GM21619 (cell line): Measurements from ENCODE around the gene ARL10.

Source experiments
- ATAC-seq: cut with Tn5 transposase; IDR thresholded peaks from one replicate; pipeline ENCODE4 v1.9.1; 2021; ENCODE audit not compliant: unreplicated experiment

The ARL10 gene, protein sequence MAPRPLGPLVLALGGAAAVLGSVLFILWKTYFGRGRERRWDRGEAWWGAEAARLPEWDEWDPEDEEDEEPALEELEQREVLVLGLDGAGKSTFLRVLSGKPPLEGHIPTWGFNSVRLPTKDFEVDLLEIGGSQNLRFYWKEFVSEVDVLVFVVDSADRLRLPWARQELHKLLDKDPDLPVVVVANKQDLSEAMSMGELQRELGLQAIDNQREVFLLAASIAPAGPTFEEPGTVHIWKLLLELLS

DNA sequence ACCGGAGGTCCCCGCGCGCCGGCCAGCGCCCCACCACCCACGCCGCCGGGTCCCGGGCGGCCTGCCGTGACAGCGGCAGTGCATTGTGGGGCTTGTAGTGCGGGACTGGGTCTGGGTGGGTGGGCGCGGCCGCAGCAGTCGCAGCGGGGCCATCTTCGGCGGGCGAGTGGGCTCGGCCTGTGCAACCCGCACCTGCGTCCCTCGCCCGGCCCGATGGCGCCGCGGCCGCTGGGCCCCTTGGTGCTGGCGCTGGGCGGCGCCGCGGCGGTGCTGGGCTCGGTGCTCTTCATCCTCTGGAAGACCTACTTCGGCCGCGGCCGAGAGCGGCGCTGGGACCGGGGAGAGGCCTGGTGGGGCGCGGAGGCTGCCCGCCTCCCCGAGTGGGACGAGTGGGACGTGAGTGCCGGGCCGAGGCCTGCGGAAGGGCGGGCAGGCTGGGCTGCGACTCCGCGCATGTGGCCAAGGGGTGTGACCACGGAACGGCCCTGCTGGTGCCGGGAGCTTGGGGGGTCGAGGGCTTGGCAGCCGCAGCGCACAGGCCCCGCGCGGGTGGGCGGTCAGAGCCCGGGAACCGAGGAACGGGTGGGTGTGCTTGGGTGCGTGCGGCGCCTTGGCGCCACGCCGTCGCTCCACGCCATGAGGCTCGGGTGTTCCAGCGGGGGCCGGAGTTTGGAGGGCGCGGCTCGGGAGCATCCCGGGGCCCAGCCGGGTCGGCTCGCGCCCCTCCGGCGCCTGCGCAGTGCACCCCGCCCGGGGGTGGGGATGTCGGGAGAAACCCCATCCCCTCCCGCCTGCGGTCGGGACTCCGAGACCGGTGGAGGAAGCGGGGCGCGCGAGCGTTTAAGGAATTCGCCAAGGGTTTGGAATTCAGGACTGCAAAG, at the start of gene ARL10:
ARL10 (plus strand) TSS at position 137 of the 881 bp plus-strand sequence; CDS start at position 214, 77 bp downstream.
- ATAC-seq: peak; percentile 32

DNA sequence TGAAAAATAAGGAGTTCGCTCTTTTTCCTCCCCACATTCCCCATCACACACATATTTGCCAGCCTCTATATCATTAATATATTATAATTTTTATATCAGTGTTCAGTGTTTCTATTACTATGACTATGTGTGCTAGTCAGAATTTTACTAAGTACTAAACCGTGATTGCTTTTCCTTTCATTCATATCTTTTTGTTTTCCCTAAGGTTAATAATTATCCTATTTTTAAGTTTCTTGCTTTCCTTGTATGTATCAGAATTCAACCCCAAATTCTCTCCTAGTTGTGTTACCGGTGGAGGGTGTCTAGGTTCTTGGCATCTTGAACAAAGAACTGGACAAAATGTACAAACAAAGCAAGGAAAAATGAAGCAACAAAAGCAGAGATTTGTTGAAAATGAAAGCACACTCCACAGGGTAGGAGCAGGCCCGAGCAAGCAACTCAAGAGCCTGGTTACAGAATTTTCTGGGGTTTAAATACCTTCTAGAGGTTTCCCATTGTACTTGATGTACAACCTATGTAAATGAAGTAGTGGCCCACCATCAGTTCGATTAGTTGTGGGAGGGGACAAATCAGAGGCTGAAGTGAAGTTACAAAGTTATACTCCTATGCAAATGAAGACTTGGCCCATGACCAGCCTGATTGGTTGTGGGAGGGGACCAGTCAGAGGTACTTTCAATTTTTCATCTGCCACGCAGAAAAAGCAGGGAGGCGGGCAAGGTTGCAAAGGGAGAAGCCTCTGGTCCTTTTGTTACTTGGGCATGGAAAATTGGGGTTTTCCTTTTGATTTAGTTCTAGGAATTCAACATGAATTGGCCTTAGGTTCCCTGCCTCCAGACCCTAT, 47.5 kb upstream of the ARL10 start:
- ATAC-seq: no peak

DNA sequence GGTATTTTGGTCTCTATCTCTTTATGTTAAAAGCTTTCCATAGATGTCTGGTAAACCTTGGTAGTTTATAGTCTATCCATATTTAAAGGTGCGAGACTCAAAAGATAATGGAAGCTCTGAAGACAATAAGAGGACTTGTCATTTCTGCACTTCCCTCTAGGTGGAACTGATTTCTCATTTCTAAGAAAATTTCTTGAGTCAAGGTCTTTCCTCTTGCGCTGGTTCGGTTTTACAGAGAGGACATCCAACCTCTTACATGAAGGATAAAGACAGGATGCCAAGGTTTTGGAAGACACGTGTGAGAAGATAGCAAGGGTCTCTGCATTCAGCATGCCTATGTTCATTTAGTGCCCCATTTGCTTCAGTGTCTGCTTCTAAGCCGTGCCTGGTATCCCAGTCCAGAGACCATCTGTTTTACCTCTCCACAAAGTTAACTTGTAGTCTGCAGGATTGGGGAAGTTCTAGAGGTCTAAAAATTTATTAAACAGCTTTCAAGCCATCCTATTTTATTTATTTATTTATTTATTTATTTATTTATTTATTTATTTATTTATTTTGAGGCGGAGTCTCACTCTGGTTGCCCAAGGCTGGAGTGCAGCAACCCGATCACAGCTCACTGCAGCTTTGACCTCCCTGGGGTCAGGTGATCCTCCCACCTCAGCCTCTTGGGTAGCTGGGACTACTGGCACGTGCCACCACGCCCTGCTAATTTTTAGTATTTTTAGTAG, 45.3 kb upstream of the ARL10 start:
- no peak for ATAC-seq

DNA sequence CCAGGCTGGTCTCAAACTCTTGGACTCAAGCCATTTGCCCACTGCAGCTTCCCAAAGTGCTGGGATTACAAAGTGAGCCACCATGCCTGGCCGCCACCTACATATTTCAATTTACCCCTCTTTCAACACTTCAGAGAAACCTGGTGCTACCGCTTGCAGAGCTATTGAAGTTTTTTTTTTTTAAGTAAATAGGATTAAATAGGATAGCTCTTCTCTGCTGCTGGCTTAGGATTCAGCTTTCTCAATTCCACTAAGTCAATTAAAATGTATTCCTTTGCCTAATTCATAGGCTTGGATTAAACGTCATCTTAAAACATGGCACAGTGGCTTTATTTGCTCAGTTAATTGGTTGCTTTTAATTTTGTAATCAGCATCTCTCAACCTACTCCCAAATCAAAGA, 44.7 kb upstream of the ARL10 start:
- no peak for ATAC-seq

DNA sequence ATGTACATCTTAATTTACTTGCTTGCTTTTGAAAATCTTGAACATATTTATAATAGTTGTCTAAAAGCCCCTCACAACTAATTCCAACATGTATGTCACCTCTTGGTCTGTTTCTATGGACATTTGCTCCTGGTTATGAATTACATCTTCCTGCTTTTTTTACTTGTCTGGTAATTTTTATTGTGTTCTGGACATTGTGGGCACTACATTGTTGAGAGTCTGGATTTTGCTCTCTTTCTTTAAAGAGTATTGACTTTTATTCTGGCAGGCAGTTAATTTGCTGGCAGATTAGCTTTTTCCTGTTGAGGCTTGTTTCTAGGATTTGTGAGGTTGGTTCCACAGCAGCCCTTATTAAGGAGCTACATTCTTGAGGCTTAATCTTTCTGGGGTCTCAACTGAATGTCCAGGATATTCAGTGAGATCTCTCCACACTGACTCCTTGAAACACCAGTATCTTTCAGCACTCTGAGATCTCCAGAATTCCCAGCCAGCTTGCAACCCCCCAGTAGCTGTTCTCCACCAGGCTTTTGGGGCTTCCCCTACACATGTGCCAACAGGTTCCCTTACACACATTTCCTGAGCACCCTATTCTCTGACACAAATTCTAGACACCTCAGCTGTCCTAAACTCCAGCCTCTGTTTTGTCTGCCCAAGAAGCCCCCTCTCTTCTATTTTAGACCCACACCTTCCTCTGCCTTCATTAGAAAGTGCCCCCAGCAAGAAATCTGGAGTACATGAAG, 31.1 kb upstream of the ARL10 start:
- no peak for ATAC-seq

DNA sequence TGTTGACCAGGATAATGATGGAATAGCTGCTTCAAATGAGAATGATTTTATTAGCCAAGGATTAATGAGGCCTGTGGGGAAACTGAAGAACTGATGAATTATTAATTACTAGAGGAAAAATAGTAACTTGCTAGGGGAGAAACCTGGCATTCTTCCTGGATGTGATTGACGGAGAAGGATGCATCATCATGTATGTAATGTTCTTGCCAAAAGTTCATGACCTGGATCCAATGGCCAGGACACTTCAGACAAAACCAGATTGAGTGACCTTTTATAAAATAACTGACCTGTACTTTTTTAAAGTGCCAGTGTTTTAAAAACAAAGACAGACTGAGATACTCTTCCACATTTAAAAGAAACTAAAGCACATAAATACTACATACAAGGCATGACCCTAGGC, 27.4 kb upstream of the ARL10 start:
- no peak for ATAC-seq

DNA sequence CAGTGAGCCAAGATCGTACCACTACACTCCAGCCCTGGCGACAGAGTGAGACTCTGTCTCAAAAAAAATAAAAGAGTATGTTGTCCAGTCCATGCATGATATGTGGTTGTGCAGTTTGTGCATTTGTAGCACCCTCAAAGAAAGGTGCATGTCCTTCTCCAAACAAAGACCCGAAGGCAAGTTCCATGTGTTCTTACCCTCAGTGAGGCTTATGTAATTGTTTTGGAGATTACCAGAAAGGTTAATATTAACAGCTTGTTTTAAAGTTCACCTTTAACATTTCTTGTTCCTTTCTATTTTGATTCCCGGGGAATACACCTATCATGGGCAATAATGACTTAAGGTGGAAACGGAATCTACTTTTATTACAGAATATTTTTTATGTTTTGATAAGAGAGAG, 26.0 kb upstream of the ARL10 start:
- no peak for ATAC-seq

DNA sequence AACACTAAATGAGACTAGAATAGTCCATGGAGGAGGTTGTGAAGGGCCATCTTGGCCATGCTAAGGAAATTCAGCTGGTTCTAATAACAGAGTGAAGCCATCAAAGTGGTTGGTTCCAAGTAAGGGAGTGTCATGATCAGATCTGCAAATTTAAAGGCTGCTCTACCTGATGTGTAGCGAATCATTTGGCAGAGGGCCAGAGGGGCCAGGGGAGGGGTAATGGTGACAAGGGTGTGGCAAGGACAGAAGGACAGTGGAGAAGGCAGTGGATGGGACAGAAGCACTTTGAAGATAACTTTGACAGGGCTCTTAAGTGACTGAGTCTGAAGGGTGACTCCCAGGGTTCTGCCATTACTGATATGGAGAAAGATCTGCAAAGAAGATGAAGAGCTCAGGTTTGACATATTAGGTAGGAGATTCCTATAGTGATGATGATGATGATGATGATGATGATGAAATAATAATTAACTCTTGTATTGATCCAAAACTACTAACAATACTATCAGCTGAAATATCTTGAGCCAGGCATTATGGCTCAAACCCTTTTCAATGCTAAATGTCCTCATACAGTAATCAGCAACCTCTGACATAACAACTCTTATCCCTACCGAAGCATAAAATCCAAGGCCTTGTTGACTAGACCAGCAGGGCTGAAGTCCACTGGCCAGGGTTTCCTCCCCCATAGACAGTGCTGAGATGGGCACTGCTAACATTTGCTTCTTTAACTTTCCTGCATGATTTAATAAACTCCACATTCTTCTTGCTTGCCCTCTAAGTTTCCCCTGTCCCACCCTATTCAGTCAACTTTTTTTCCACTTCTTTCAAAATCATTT, 23.7 kb upstream of the ARL10 start:
- ATAC-seq: no peak

DNA sequence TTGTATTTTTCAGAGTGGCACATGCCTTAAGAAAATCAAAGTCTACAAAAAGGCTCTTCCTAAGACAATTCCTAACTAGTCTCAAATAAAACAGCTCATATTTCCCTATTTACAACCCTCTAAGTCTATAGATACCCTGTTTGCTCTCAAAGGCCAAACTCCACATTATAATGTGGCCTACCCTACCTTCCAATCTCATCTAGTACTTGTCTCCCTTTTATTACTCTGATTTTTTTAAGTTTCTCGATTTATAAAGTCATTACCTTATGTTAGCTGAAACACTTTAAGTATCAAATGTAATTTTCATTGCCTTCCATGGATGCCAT, 23.2 kb upstream of the ARL10 start:
- no peak for ATAC-seq

DNA sequence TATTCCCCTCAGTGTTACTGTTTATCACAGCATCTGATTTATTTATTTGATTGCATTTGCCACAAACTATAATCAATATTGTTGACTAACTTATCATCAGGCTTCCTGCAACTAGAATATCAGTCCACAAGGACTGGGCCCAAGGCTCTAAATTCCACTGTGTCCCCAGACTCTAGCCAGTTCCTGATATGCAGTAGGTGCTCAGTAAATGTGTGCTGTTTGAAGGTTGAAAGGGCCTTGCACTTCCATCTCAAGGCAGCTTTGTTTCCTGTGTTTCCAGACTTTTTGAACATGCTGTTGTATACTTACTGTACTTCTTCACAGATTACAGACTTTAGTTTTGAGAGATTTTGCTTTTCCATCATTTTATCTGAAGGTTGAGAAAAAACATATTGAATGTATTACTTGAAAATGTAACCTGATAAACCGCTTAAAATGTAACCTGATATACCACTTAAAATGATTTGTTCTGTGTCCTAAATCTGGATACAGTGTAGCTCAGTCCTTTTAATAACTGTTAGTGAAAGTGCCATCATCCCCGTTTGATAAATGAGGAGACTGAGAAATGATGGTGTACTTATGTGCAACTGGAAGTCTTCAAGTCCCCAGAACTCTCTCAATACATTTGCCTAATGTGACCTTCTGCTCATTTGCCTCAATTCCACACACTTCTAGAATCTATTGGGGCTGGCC, 22.4 kb upstream of the ARL10 start:
- ATAC-seq: no peak

DNA sequence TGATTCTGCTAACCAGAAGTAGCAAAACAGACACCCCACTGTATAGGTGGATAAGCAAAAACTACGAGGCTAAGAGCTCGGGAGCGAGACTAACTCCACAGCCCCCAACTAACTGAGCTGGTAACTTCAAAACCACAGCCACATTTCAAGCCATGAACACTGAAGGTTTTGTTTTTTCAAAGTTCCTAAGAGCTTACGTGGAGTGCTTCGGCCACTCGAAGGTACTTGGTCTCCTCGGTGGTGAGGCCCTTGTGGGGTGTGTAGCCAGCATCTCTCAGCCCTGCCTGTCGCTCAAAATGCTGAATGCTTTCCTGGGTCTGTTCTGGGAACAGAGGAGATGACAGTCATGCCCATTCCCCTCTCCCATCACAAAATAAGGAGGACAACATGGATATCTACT, 14.9 kb upstream of the ARL10 start:
- ATAC-seq: no peak

DNA sequence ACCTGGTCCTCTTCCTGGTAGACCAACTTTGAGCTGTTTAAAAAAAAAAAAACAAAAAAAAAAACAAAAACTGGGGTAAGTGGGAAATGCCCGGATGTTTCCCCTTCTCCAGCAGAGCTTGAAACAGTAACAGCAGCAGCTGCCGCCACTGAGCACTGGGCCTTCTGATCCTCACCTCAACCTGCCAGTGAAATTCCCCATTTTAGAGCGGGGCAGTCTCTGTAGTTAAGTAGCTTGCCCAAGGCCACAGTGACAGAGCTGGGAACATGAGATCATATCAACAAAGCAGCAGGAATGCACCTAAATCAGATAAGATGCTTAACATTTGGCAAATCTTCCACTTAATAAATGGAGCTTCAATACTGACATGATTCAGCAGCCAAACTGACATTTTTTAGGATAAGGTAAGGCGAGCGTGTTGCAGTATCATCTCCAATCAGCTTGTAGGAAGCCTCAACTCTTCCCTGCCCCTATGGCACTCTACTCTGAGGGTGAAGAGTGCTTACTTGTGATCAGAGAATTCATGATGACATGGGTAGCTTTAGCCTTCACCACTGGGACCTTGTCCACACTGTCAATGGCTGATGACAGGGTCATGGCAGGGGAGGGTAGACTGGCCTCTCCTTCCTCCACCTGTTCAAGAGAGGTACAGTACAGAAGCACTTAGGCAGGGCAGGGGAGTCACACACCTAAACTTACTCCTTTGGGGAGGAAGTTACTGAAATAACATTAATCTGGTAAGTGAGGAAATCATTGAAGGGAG, 13.0 kb upstream of the ARL10 start:
- no peak for ATAC-seq

DNA sequence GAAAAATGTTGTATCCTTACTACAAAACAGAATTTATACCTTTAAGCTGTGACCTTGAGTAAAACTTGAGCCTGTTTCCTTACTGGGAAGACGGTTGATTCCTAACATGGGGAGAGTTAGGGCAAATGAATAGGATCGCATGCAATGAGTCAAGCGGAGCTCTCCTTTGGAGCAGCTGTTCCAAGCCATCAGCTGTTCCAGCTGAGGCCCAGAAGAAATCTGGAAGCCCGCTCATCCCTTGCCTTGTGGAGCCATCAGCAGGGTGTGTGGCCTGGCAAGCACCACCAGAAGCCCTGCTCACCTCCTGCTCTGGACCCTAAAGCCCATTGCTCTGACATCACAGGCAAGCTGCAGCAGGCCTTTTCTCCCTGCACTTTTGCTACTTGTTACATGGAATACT, 11.8 kb upstream of the ARL10 start:
- no peak for ATAC-seq

DNA sequence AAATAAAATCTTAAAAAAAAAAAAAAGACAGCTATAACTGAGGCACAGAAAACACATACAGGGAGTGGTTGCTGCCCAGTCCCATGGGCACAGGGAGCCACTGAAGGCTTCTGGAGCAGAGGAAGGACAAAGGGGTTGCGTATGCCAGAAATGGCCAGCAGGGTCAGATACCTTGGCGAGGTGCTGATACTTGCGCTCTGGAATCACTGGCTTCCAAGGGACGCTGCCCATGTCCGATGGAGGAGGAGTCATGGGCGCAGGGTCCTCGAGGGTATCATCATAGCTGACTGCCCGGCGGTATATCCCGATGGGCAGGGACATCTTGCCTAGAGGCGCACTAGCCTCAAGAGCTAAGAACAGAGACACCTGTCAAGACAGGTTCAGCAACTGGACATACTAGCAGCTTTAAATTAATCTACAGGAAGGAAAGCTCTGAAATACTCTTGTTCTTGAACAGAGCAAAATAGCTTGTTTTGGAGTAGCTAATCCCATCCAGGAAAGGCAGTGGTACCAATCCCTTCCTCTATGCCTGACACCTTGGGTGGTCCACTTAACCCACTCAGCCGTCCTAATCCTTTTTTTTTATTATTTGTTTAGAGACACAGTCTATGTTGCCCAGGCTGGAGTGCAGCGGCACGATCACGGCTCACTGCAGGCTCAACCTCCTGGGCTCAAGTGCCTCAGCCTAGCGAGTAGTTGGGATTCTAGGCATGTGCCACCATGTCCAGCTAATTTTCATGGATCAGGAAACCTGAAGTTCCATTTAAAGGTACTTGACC, 9.7 kb upstream of the ARL10 start:
- ATAC-seq: no peak

DNA sequence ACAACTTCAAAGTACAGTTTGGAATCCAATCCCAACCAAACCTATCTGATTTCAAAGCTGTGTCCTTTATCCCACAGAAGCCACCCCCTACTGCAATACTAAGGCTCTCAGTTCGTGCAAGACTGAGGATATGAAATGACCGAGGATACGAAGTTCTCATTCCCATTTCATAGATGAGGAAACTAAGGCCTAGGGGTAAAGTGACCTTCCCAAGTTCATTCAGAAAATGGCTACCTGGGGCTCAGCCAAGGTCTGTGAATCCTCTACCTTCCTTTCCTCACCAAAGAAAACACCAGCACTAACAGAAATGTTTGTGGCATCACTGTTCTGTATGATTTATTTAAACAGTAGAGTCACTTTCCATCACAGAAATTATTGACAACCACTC, 9.1 kb upstream of the ARL10 start:
- ATAC-seq: no peak

DNA sequence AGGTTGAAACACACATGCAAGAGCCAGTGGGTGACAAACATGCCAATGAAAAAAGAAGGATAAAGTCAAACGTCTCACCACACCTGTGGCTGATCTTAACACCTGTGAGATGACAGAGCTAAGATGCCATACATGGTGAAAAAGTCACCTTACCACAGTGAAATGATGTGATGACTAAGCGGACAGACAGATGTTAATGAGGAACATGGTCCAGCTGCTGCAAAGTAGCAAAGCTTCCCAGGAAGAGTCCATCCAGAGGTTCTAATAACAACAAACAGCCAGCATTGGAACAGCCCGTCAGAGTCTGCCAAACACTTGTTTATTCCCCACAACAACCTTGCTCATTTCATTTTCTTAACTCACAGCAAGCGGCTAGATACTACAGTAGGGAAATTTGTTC, 5.6 kb upstream of the ARL10 start:
- ATAC-seq: no peak

DNA sequence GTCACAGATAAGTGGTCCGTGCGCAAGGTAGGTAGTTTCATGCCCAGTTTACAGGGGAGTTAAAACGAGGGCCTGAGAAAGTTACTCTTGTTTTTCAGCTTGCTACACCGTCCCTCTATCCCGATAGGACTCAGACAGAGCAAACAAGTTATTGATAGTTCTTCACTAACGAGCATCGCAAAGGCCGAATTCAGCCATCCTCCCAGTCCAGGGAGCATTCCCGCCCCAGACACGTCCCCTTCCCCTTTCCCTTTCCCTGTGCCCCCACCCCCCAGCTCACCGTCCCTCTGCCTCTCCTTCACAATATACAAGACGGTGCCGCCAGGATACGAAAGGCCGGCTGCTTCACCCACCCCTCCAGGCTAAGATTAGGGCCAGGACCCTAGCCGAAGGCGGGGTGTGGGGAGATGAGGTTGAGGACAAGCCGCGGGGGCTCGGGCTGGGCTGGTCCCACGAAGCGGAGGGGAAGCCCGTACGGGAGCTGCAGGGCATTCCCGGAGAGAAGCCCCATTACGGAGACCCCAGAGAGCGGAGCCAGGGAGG, 4.3 kb upstream of the ARL10 start:
- ATAC-seq: no peak
